22Rv1 (cell line): Measurements from ENCODE around the gene SLC18B1.

ENCODE experiments used
- CTCF ChIP-seq: fragments of 450-650 bp; IDR thresholded peaks from 2 replicates; pipeline ENCODE4 v1.5.1; 2017; ENCODE audit warnings: mild to moderate bottlenecking
- ZFX ChIP-seq: fragments of 450-650 bp; IDR thresholded peaks from 2 replicates; pipeline ENCODE4 v1.6.1; 2017; ENCODE audit warnings: antibody characterized with exemption, borderline replicate concordance

- TF ChIP-seq CTCF (no peak), ZFX (no peak)
Measured at GRCh38 chr6:132841966-132842365, 43.5 kb upstream of the SLC18B1 start.
